Ishikawa (cell line): ENCODE results near the gene RPTOR.

ENCODE experiments used
- CEBPB ChIP-seq: IDR thresholded peaks from 2 replicates; pipeline ENCODE4 v1.6.1; 2012
- CREB1 ChIP-seq: IDR thresholded peaks from 2 replicates; pipeline ENCODE4 v1.6.1; 2012; ENCODE audit warnings: low read depth
- EGR1 ChIP-seq: IDR thresholded peaks from 2 replicates; pipeline ENCODE4 v1.6.1; 2012
- EP300 ChIP-seq: IDR thresholded peaks from 2 replicates; pipeline ENCODE4 v1.6.1; 2012; ENCODE audit warnings: borderline replicate concordance
- FOXM1 ChIP-seq: IDR thresholded peaks from 2 replicates; pipeline ENCODE4 v1.6.1; 2012; ENCODE audit warnings: low read depth, borderline replicate concordance
- MAX ChIP-seq: IDR thresholded peaks from 2 replicates; pipeline ENCODE4 v1.6.1; 2012
- NFIC ChIP-seq: IDR thresholded peaks from 2 replicates; pipeline ENCODE4 v1.6.1; 2012
- RAD21 ChIP-seq: IDR thresholded peaks from 2 replicates; pipeline ENCODE4 v1.6.1; 2012; ENCODE audit warnings: low read depth
- REST ChIP-seq: IDR thresholded peaks from 2 replicates; pipeline ENCODE4 v1.6.1; 2012; ENCODE audit warnings: low read depth, mild to moderate bottlenecking
- TAF1 ChIP-seq: IDR thresholded peaks from 2 replicates; pipeline ENCODE4 v1.6.1; 2012; ENCODE audit warnings: low read depth, mild to moderate bottlenecking
- TCF12 ChIP-seq: IDR thresholded peaks from 2 replicates; pipeline ENCODE4 v1.6.1; 2012; ENCODE audit warnings: low read depth
- TEAD4 ChIP-seq: IDR thresholded peaks from 2 replicates; pipeline ENCODE4 v1.6.1; 2012
- USF1 ChIP-seq: IDR thresholded peaks from 2 replicates; pipeline ENCODE4 v1.6.1; 2012
- YY1 ChIP-seq: IDR thresholded peaks from 2 replicates; pipeline ENCODE4 v1.6.1; 2012; ENCODE audit warnings: low read depth
- ZBTB7A ChIP-seq: IDR thresholded peaks from 2 replicates; pipeline ENCODE4 v1.6.1; 2012; ENCODE audit warnings: low read depth

Gene RPTOR

GRCh38 chr17:80969030-80969673 lies 424.5 kb downstream of the RPTOR start:
- TF ChIP-seq NFIC: no peak
- no peak for TF ChIP-seq CEBPB
- TF ChIP-seq REST: no peak
- no peak for TF ChIP-seq TEAD4
- TF ChIP-seq CREB1: no peak
- TF ChIP-seq RAD21: no peak
- TF ChIP-seq TCF12: no peak
- no peak for TF ChIP-seq TAF1
- no peak for TF ChIP-seq FOXM1
- no peak for TF ChIP-seq EP300
- no peak for TF ChIP-seq USF1

- TF ChIP-seq TAF1: no peak
- no peak for TF ChIP-seq TCF12
- TF ChIP-seq CEBPB: no peak
- no peak for TF ChIP-seq EGR1
- no peak for TF ChIP-seq CREB1
- no peak for TF ChIP-seq MAX
- TF ChIP-seq NFIC: no peak
- TF ChIP-seq EP300: no peak
- no peak for TF ChIP-seq TEAD4
- no peak for TF ChIP-seq ZBTB7A
- no peak for TF ChIP-seq FOXM1
- TF ChIP-seq REST: no peak
- no peak for TF ChIP-seq YY1
- no peak for TF ChIP-seq USF1
- no peak for TF ChIP-seq RAD21
These were observed 425.0 kb downstream of the RPTOR start for GRCh38 chr17:80969674-80970043.

- TF ChIP-seq RAD21 (peak; percentile 61), EGR1 (no peak)
These were observed 425.6 kb downstream of the RPTOR start for GRCh38 chr17:80970044-80970761.

GRCh38 chr17:80970762-80971703 lies 426.4 kb downstream of the RPTOR start:
- TF ChIP-seq FOXM1: no peak
- TF ChIP-seq YY1: no peak
- TF ChIP-seq ZBTB7A: no peak
- no peak for TF ChIP-seq EGR1
- no peak for TF ChIP-seq EP300
- no peak for TF ChIP-seq MAX
- TF ChIP-seq TCF12: no peak
- TF ChIP-seq RAD21: no peak
- no peak for TF ChIP-seq REST
